ENCODE measurements around the gene TSHZ2. TPM values are rescaled to one million over a fixed set of nuclear protein-coding genes. Genes with fewer than 3 reads are reported as not detected.

The TSHZ2 gene
- total and polyA plus RNA-seq, 2 of the 4 experiments (the other 2 are of a cell fraction): under 0.01 to 0.02 TPM

DNA sequence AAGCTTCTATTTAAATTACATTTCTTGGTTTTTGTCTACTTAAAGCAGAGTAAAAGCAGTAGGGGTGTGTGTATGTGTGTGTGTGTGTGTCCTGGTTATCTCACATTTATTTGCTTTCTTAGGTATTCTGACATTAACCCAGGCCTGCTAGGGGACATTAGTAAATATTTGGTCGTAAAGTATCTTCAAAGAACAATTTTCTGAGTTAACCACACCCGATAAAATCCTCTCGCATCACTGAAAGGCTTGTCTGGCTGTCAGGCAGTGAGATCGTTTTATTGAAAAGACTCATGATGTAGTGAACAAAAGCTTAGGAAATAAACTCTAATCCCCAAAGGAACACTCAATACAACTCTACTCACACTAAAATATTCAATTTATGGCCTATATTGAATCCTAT lies 543.6 kb downstream of the TSHZ2 start:
- DNase-seq (no peak), ATAC-seq (ENCODE audit: low read depth) (no peak)
- WGBS, 2 experiments (ENCODE audit: extremely low coverage in 2 of 2, insufficient read length in 1 of 2): no CpG with 5 or more reads among the region's 4 CpGs
- Histone ChIP-seq H2BK120ac (ENCODE audit: low read depth, low read length) (no peak overlapping the region), H3K4me1 (ENCODE audit: control insufficient read depth, insufficient read depth, low read length) (no peaks in the 10 kb centered on the region), H4K8ac (ENCODE audit: low read depth in 2 of 2, low read length in 2 of 2) (no peak overlapping the region), H2AK5ac (ENCODE audit: low read depth, low read length) (no peak overlapping the region), H2BK15ac (ENCODE audit: low read depth, low read length) (no peak overlapping the region), H4K91ac (ENCODE audit: insufficient read depth, low read depth, low read length) (no peak overlapping the region), H3K4ac (ENCODE audit: low read depth, low read length) (no peak overlapping the region), H2AK9ac (replicated peaks; ENCODE audit: low read depth, low read length, poor library complexity) (no peak overlapping the region), H4K5ac (ENCODE audit: low read depth, low read length) (no peak overlapping the region), H3K23ac (ENCODE audit: low read depth, low read length) (no peak overlapping the region), H3K36me3 (ENCODE audit: control insufficient read depth, insufficient read depth, low read length) (no peaks in the 10 kb centered on the region), H3K27me3 (ENCODE audit: control insufficient read depth, insufficient read depth, low read length) (no peaks in the 10 kb centered on the region), H3K56ac (ENCODE audit: extremely low read depth, insufficient read depth, low read length) (no peak overlapping the region), H3K27ac (ENCODE audit: insufficient read depth, low read length) (no peak overlapping the region), H3K9me3 (ENCODE audit: control insufficient read depth, insufficient read depth, low read length) (no peaks in the 10 kb centered on the region), H3K18ac (ENCODE audit: low read depth, low read length) (no peak overlapping the region), H2AFZ (replicated peaks; ENCODE audit: low read length, poor library complexity) (no peak overlapping the region), H4K20me1 (ENCODE audit: insufficient read depth, low read length) (no peaks in the 10 kb centered on the region), H3K9me1 (ENCODE audit: insufficient read depth, low read length) (no peaks in the 10 kb centered on the region), H2BK5ac (ENCODE audit: low read depth, low read length, poor library complexity, severe bottlenecking) (no peak overlapping the region), H3K9ac (ENCODE audit: low read depth, low read length) (no peak overlapping the region), H2BK20ac (ENCODE audit: low read depth, low read length) (no peak overlapping the region), H3K14ac (replicated peaks; ENCODE audit: low read depth, low read length) (no peak overlapping the region), H3K4me2 (ENCODE audit: low read depth, low read length) (no peak overlapping the region), H3K79me1 (ENCODE audit: low read depth in 1 of 2, low read length in 2 of 2) (no peaks in the 10 kb centered on the region), H3K4me3 (ENCODE audit: insufficient read depth, low read depth, low read length) (no peak overlapping the region)
- dilution Hi-C loops (cut with HindIII; ENCODE audit: low sequenced_read_pairs, unreplicated experiment) (no loop called here), intact Hi-C loops (cut with micrococcal nuclease) (no loop called here), in situ Hi-C loops (cut with MboI; ENCODE audit: low sequenced_read_pairs) (no loop called here)
- BruUV-seq (replicated peaks): no TSS peak
- ChIA-PET POLR2A (ENCODE audit: unreplicated experiment) (no interaction called here), CTCF (no interaction called here)
- TF ChIP-seq CHD1 (IDR thresholded peaks at IDR 0.05; ENCODE audit: low read depth, low read length) (no peak), RCOR1 (IDR thresholded peaks at IDR 0.05; ENCODE audit: insufficient replicate concordance, low read length) (no peak), NFE2L2 (IDR thresholded peaks at IDR 0.05; ENCODE audit: low read depth, low read length) (no peak), MAZ (IDR thresholded peaks at IDR 0.05; ENCODE audit: borderline replicate concordance, low read depth, low read length) (no peak), CEBPB (IDR thresholded peaks at IDR 0.05; ENCODE audit: low read depth, low read length) (no peak), BHLHE40 (IDR thresholded peaks at IDR 0.05; ENCODE audit: low read depth, low read length) (no peak), MAFK (IDR thresholded peaks at IDR 0.05; ENCODE audit: low read depth, low read length) (no peak), POLR2A (IDR thresholded peaks at IDR 0.05; ENCODE audit: low read depth, low read length) (no peak)
- TF ChIP-seq, protein P1, sequence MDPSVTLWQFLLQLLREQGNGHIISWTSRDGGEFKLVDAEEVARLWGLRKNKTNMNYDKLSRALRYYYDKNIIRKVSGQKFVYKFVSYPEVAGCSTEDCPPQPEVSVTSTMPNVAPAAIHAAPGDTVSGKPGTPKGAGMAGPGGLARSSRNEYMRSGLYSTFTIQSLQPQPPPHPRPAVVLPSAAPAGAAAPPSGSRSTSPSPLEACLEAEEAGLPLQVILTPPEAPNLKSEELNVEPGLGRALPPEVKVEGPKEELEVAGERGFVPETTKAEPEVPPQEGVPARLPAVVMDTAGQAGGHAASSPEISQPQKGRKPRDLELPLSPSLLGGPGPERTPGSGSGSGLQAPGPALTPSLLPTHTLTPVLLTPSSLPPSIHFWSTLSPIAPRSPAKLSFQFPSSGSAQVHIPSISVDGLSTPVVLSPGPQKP (IDR thresholded peaks at IDR 0.05; ENCODE audit: borderline replicate concordance, low read depth, low read length): no peak
- TF ChIP-seq, protein P2, sequence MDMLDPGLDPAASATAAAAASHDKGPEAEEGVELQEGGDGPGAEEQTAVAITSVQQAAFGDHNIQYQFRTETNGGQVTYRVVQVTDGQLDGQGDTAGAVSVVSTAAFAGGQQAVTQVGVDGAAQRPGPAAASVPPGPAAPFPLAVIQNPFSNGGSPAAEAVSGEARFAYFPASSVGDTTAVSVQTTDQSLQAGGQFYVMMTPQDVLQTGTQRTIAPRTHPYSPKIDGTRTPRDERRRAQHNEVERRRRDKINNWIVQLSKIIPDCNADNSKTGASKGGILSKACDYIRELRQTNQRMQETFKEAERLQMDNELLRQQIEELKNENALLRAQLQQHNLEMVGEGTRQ (IDR thresholded peaks at IDR 0.05; ENCODE audit: low read depth, low read length): no peak

Measured in IMR-90 (cell line).